ENCODE data around the gene KIAA1549. TPM values are rescaled to one million over a fixed set of nuclear protein-coding genes. Genes with fewer than 3 reads are reported as not detected.

KIAA1549 gene
- total and polyA plus RNA-seq, 12 donors = 0.49 to 2.1 (median 1.6) TPM

DNA sequence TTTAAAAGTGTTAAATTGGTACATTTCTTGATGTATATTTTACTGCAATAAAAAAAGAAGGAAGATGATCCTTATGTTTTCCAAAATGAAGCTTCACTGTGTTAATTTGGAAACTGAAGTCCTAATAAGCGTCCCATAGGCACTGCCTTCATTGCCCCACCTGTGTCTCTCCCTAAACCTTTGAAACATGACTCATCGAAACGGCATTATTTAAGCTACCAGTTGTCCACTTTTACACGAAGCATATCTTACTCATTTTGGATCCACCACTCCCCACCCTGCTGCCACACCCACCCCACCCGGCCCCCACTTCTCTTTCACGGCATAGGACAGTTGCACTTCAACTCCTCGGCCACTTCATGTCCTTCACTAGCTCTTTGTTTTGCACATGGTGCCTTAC is 85.5 kb downstream of the KIAA1549 start:
- no peak overlapping the region for H3K27ac ChIP-seq
- no peaks in the 10 kb centered on the region for H3K36me3 ChIP-seq
- DNase-seq (no peak), ATAC-seq (no peak)
- no peaks in the 10 kb centered on the region for H3K9me3 ChIP-seq
- WGBS, 2 donors = 91 to 92% methylated on average over 7 of the region's 7 CpGs
- intact Hi-C loops (cut with DNase I) = loop anchor here in 2 of 10 donors (5.0 to 10.0 kb wide), 2 partner anchors 61 to 87 kb away; partner anchors contain the start of gene KIAA1549 (in 1 of the 2)
- H3K4me3 ChIP-seq = no peak overlapping the region
- no peaks in the 10 kb centered on the region for H3K27me3 ChIP-seq
- H3K4me1 ChIP-seq = peaks cover 0 to 9% (median 0%) of the 10 kb centered on the region in 9 donors
- TF ChIP-seq, protein P1, sequence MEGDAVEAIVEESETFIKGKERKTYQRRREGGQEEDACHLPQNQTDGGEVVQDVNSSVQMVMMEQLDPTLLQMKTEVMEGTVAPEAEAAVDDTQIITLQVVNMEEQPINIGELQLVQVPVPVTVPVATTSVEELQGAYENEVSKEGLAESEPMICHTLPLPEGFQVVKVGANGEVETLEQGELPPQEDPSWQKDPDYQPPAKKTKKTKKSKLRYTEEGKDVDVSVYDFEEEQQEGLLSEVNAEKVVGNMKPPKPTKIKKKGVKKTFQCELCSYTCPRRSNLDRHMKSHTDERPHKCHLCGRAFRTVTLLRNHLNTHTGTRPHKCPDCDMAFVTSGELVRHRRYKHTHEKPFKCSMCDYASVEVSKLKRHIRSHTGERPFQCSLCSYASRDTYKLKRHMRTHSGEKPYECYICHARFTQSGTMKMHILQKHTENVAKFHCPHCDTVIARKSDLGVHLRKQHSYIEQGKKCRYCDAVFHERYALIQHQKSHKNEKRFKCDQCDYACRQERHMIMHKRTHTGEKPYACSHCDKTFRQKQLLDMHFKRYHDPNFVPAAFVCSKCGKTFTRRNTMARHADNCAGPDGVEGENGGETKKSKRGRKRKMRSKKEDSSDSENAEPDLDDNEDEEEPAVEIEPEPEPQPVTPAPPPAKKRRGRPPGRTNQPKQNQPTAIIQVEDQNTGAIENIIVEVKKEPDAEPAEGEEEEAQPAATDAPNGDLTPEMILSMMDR (IDR thresholded peaks at IDR 0.05) = no peak

DNA sequence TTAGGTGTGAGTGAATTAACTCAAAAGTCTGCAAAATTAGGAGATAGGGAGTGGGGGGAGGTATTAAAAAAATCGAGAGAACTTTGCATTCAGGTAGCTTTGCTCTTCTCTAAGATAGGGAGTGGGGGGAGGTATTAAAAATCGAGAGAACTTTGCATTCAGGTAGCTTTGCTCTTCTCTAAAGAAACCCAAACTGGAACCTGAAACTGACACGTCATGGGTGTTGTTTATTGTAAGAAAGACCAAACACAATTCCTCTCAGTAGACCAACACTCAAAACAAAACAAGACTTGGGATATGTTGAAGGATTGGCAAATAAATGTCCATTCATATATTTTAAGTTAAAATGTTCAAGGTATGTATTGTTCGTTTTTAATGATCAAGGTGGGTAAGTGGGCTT is 87.9 kb downstream of the KIAA1549 start:
- WGBS, 2 donors = 96% methylated on average over 4 of the region's 4 CpGs
- no peak overlapping the region for H3K27ac ChIP-seq
- no peak overlapping the region for H3K4me3 ChIP-seq
- H3K27me3 ChIP-seq = no peaks in the 10 kb centered on the region
- H3K36me3 ChIP-seq = no peaks in the 10 kb centered on the region
- no peaks in the 10 kb centered on the region for H3K9me3 ChIP-seq
- ATAC-seq = no peak
- no peak for DNase-seq
- H3K4me1 ChIP-seq = peaks cover 0 to 11% (median 0%) of the 10 kb centered on the region in 9 donors
- intact Hi-C loops (cut with DNase I) = loop anchor here in 2 of 10 donors (5.0 to 10.0 kb wide), 2 partner anchors 58 to 184 kb away; no protein-coding TSS in a partner anchor
- TF ChIP-seq, protein P1 (IDR thresholded peaks at IDR 0.05) = no peak

DNA sequence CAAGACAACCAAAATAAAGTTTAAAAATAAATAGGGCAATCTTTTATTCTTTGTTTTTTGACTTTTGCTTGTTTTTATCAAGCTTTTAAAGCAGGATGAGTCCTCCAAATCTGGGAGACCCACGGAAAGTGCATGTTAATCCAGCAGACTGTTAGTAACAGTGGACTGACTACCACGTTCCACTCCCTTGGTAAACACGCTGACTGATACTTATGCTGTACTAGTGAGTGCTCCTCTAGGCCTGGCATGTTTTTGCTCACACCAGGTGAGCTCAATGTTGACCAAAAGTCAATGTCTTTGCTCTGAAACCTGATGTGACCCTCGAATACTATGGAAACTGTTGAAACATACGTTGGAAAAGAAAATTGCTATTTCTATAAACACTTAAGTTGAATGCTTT is 88.4 kb downstream of the KIAA1549 start:
- Histone ChIP-seq H3K27me3 (no peaks in the 10 kb centered on the region), H3K4me3 (no peak overlapping the region), H3K36me3 (no peaks in the 10 kb centered on the region), H3K27ac (no peak overlapping the region), H3K9me3 (no peaks in the 10 kb centered on the region), H3K4me1 (peaks cover 0 to 11% (median 0%) of the 10 kb centered on the region in 9 donors)
- intact Hi-C loops (cut with DNase I) = loop anchor here in 2 of 10 donors (5.0 to 10.0 kb wide), 2 partner anchors 58 to 184 kb away; no protein-coding TSS in a partner anchor
- DNase-seq (no peak), ATAC-seq (no peak)
- TF ChIP-seq, protein P1 (IDR thresholded peaks at IDR 0.05) = no peak
- 95 to 96% methylated on average over 5 of the region's 5 CpGs for WGBS, 2 donors

DNA sequence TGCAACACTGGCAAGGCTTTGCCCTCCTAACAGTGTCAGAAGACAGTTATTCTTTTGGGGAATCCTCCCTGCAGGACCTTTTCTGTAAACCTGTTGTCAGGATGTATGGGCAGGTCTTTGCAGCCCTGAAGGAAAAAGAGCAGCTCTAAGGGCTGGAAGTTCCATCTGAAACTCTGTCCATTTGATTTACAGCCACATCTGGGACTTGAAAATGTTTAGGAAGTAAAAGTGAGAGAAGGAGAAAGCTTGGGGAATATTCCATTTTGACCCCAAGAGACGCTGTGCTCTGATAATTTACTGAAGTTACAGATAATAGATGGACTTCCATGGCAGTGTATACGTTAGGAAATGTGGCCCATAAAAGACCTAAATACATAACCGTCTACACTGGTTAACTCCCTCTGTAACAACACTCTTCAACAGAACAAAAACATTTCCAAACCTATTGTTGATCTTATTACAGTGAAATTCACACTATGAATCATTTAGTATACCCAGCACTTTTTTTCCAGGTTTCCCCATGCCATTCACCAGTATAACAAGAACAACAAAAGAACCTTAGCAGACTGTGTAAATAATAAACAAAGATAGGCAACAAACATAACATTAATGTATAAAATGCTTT is 89.1 kb downstream of the KIAA1549 start:
- intact Hi-C loops (cut with DNase I) = loop anchor here in 2 of 10 donors (5.0 to 10.0 kb wide), 2 partner anchors 57 to 185 kb away; no protein-coding TSS in a partner anchor
- no peak for DNase-seq
- H3K9me3 ChIP-seq = no peaks in the 10 kb centered on the region
- H3K4me1 ChIP-seq = peaks cover 0 to 11% (median 0%) of the 10 kb centered on the region in 9 donors
- no peak for ATAC-seq
- TF ChIP-seq, protein P1 (IDR thresholded peaks at IDR 0.05) = no peak
- no peak overlapping the region for H3K27ac ChIP-seq
- no peak overlapping the region for H3K4me3 ChIP-seq
- H3K36me3 ChIP-seq = no peaks in the 10 kb centered on the region
- H3K27me3 ChIP-seq = no peaks in the 10 kb centered on the region
- WGBS, 2 donors = 80 to 87% methylated on average over 3 of the region's 3 CpGs
